Heart right ventricle (tissue), 16 donors: ENCODE results near the gene MEN1. TPM values are rescaled to one million over a fixed set of nuclear protein-coding genes. Genes with fewer than 3 reads are reported as not detected.

ENCODE experiments used
- ATAC-seq, 8 donors: fragments of 200-7000 bp; cut with Tn5 transposase; one replicate each; pipeline ENCODE4 v1.9.1; 2020; ENCODE audit warnings: mild to moderate bottlenecking in 8 of 8, moderate library complexity in 8 of 8, moderate number of reproducible peaks in 1 of 8
- DNase-seq, 2 donors: peaks; one replicate each; pipeline ENCODE4 v3.0.0-alpha.2; 2020
- H3K27ac ChIP-seq, 10 donors: fragments of 200-600 bp; sonication (generic) in 2 of 10; one replicate each; pipeline versions ENCODE4 v1.5.0 to v1.8.0; 2020 to 2022; ENCODE audit warnings: mild to moderate bottlenecking in 3 of 10
- H3K27me3 ChIP-seq, 7 donors: fragments of 200-600 bp; one replicate each; pipeline ENCODE4 v1.8.0; 2021 to 2022; ENCODE audit warnings: mild to moderate bottlenecking in 2 of 7
- H3K36me3 ChIP-seq, 9 donors: fragments of 200-600 bp; sonication (generic) in 1 of 9; one replicate each; pipeline versions ENCODE4 v1.5.0 to v1.8.0; 2020 to 2022; ENCODE audit warnings: mild to moderate bottlenecking in 2 of 9
- H3K4me1 ChIP-seq, 9 donors: fragments of 200-600 bp; sonication (generic) in 1 of 9; one replicate each; pipeline versions ENCODE4 v1.5.0 to v1.8.0; 2020 to 2022; ENCODE audit warnings: mild to moderate bottlenecking in 4 of 9
- H3K4me3 ChIP-seq, 10 donors: fragments of 200-600 bp; sonication (generic) in 2 of 10; one replicate each; pipeline versions ENCODE4 v1.5.0 to v1.8.0; 2020 to 2022; ENCODE audit warnings: mild to moderate bottlenecking in 7 of 10, moderate library complexity in 2 of 10
- H3K9me3 ChIP-seq, 11 donors: fragments of 200-600 bp in 10 of 11; sonication (generic) in 2 of 11; one replicate each; pipeline versions ENCODE4 v1.5.0 to v1.8.0; 2013 to 2022; ENCODE audit warnings: mild to moderate bottlenecking in 2 of 11, control low read depth in 1 of 11, moderate library complexity in 1 of 11
- WGBS, 2 donors: extraction: QIAGEN DNeasy Blood & Tissue Kit; methylation state at CpG; one replicate each; pipeline ENCODE4 v1.1.7; 2013; ENCODE audit warnings: inconsistent platforms in 1 of 2; 5-methylcytosine and 5-hydroxymethylcytosine counted together
- intact Hi-C, 10 donors: fragments of 100-400 bp; cut with DNase I; formaldehyde crosslinking; loops; one replicate each; pipeline versions ENCODE4 v1.11.1 to v1.14.2; 2022
- polyA plus RNA-seq, 2 donors: library from polyadenylated mRNA; stranded (reverse); fragments of 200-250 nt; gene quantifications; one replicate each; pipeline ENCODE4 v1.2.3, GENCODE V29; 2013
- total RNA-seq, 10 donors: library from RNA; stranded (reverse); fragmentation: NEBNext Ultra II Directional in 3 of 10; extraction: Animal tissue kit (Norgen Biotek cat#: 25700) in 3 of 10; gene quantifications; one replicate each; pipeline versions ENCODE4 v1.2.1 to v1.2.4, GENCODE V29; 2021 to 2023
- TF ChIP-seq, protein P1 (sequence below), 9 donors: fragments of 200-600 bp; sonication (generic) in 2 of 9; IDR thresholded peaks; one replicate each; pipeline versions ENCODE4 v1.5.0 to v1.8.0; 2021 to 2022; ENCODE audit warnings: antibody characterized with exemption in 9 of 9, mild to moderate bottlenecking in 5 of 9, moderate library complexity in 1 of 9
- donor health status: Arrhythmogenic right ventricular cardiomyopathy.
- donor health status: ischemic (EF 13 %, LVEDD 7.1; RV severe dilation, severe dysfunction).
- donor health status: healthy with polysubstance abuse.
- donor health status: DM: no; HTN: yes; CAD: no.
- donor health status: DM: no; HTN: no; CAD: no.
- donor health status: ischemic (EF 25% LVEDD 6.9; RV normal size, moderate dysfunction).
- donor health status: ischemic (EF 25% LVEDD 5.7; RV mildly dilated, moderate dysfunction).
- donor health status: healthy.
- donor health status: DM: yes; HTN: yes; CAD: no.
- donor health status: Ischemic cardiomyopathy.
- donor health status: ischemic (EF 35%, LVEDD 5.7; RV mildly dilated, moderate dysfunction).
- donor health status: nonischemic (EF 11% LVEDD 7.7; RV severe dilation, severe dysfunction).
- donor health status: DM: yes; HTN: yes; CAD: no.
- donor health status: PGD.
- donor health status: ischemic (EF 29% LVEDD 5.4; RV normal size, mild dysfunction).
- donor health status: nonischemic (EF 23%, LVEDD 6.1; RV moderate dilation, normal function).

The MEN1 gene
- total and polyA plus RNA-seq, 12 donors: 5.8 to 12.5 (median 8.7) TPM

DNA sequence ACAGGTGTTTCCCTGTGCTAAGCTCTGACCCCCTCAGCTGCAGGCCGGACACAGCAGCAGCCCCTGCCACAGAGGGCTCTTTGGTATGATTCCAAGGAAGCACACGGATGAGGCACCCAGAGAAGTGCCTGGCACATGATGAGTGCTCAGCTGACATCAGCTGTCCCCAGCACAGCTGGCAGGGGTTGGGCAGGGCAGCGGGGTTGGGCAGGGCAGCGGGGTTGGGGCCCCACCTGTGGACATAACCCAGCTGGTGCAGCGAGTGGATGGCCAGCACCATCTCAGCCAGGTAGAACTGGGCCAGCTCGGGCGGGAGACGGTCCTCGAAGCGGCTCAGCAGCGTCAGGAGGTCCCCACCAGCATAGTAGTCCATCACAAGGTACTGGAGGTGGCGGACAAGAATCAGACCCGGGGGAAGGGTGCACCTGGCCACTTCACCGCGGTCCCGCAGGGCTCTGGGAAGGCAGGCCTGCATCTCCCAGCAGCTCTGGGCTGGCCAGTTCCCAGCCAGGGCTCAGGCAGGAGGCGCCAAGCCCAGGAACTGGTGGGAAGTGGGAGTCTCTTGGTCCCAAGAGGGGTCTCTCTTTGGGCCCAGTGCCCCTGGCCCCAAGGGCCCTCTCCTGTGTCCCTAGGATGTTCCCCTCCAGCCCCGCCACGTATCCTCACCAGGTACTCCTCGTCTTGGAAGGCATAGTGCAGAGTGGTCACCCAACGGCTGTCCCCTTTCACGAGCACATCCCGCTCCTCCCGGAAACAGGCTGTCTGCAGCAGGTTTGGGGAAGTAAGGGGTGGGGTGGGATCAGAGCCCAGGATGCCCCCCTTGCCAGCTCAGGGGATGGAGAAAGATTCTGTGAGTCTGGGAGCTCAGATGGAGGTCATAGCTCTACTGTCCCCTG is 29.8 kb upstream of the MEN1 start:
- no peaks in the 10 kb centered on the region for H3K27me3 ChIP-seq
- no peaks in the 10 kb centered on the region for H3K36me3 ChIP-seq
- peaks cover 0 to 12% (median 5%) of the 10 kb centered on the region in 9 donors for H3K4me1 ChIP-seq
- no peak overlapping the region for H3K27ac ChIP-seq
- no peak for ATAC-seq
- no peak for DNase-seq
- intact Hi-C loops: loop anchor here in 5 of 10 donors (10.0 kb wide), 3 partner anchors 155 to 185 kb away; partner anchors contain the start of genes ARL2 (in 3 of the 5), BATF2 (in 1 of the 5) and SNX15 (in 1 of the 5)
- 90 to 91% methylated on average over 24 of the region's 24 CpGs for WGBS, 2 donors
- H3K4me3 ChIP-seq: no peak overlapping the region
- no peaks in the 10 kb centered on the region for H3K9me3 ChIP-seq
- TF ChIP-seq, protein P1, sequence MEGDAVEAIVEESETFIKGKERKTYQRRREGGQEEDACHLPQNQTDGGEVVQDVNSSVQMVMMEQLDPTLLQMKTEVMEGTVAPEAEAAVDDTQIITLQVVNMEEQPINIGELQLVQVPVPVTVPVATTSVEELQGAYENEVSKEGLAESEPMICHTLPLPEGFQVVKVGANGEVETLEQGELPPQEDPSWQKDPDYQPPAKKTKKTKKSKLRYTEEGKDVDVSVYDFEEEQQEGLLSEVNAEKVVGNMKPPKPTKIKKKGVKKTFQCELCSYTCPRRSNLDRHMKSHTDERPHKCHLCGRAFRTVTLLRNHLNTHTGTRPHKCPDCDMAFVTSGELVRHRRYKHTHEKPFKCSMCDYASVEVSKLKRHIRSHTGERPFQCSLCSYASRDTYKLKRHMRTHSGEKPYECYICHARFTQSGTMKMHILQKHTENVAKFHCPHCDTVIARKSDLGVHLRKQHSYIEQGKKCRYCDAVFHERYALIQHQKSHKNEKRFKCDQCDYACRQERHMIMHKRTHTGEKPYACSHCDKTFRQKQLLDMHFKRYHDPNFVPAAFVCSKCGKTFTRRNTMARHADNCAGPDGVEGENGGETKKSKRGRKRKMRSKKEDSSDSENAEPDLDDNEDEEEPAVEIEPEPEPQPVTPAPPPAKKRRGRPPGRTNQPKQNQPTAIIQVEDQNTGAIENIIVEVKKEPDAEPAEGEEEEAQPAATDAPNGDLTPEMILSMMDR (IDR thresholded peaks at IDR 0.05): no peak

DNA sequence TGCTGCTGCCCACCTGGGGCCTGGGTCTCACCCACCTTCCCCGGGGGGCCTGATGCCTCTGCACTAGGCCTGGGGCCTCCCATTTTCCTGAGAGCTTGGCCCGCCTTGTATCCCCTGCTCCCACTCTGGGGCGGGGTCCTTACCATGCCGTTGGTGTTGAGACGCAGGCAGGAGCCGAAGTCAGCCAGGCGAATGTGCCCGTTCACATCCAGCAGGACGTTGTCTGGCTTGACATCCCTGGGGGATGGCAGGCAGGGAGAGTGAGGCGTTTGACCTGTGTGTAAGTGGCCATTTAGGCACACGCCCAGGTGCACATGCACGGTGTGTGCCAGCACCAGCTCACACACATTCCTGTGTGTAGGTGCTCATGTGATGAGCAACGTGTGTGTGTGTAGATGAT is 29.0 kb upstream of the MEN1 start:
- ATAC-seq (no peak), DNase-seq (no peak)
- Histone ChIP-seq H3K4me3 (no peak overlapping the region), H3K27ac (no peak overlapping the region), H3K36me3 (no peaks in the 10 kb centered on the region), H3K9me3 (no peaks in the 10 kb centered on the region), H3K4me1 (peaks cover 0 to 4% (median 0%) of the 10 kb centered on the region in 9 donors), H3K27me3 (no peaks in the 10 kb centered on the region)
- TF ChIP-seq, protein P1 (IDR thresholded peaks at IDR 0.05): no peak
- intact Hi-C loops: no loop called here
- 89 to 91% methylated on average over 13 of the region's 13 CpGs for WGBS, 2 donors

DNA sequence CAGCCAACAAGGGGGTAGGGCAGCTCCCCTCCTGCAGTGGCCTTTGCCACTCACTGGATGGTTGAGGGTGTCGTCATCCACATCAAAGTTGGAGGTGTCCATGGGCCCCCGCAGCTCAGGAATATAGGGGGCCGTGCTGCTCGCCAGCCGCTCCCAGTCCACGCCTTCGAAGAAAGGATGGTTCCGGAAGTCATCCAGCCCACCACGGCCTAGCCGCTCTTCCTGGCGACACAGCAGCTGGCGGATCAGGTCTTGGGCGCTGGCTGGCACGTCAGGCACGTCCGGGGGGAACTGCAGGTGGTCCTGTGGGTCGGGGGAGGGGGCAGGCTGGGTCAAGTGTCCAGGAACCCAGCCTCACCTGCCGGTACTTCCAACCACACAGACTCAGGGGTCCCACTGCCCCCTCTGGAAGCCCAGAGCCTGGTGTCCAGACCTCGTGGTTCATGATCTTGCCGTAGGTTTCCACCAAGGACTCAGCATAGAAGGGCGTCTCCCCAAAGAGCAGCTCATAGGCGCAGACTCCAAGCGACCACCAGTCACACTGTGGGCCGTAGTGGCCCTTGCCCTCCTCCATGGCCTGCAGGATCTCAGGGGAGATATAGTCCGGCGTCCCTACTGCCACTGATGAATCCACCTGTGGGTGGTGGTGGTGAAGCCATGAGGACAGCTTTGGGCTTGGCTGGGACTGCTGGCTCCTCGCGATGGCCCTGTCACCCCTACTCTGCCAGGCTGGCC is 28.4 kb upstream of the MEN1 start:
- Histone ChIP-seq H3K27ac (no peak overlapping the region), H3K27me3 (no peaks in the 10 kb centered on the region), H3K4me3 (no peak overlapping the region), H3K9me3 (no peaks in the 10 kb centered on the region), H3K36me3 (no peaks in the 10 kb centered on the region), H3K4me1 (no peaks in the 10 kb centered on the region)
- ATAC-seq (no peak), DNase-seq (no peak)
- TF ChIP-seq, protein P1 (IDR thresholded peaks at IDR 0.05): no peak
- WGBS, 2 donors: 93 to 94% methylated on average over 28 of the region's 28 CpGs
- intact Hi-C loops: no loop called here

DNA sequence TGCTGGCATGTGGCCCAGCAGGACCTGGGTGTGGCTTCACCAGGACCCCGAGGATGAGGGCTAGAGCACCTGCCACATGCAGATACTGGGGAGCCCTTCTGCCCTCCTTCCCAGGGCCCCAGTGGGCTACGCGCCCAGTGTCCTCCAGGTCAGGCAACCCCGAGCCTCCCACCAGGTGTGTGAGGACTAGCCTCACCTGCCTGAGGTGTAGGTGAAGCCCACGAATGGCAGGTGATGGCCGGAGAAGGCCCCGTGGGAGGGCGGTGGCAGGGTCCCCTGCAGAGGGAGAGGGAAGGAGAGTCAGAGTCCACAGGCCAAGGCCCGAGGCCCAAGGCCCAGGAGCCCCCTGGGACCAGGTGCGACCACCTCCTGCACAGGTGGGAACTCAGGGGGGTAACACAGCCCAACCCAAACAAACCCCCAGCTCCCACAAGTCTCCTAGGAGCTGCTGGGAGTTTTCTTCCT is 27.6 kb upstream of the MEN1 start:
- Histone ChIP-seq H3K4me3 (no peak overlapping the region), H3K27me3 (no peaks in the 10 kb centered on the region), H3K9me3 (no peaks in the 10 kb centered on the region), H3K27ac (no peak overlapping the region), H3K36me3 (no peaks in the 10 kb centered on the region), H3K4me1 (no peaks in the 10 kb centered on the region)
- 89 to 93% methylated on average over 10 of the region's 10 CpGs for WGBS, 2 donors
- ATAC-seq: no peak
- TF ChIP-seq, protein P1 (IDR thresholded peaks at IDR 0.05): no peak
- no peak for DNase-seq
- intact Hi-C loops: no loop called here
